ENCODE data around the gene SERPINA5. TPM values are rescaled to one million over a fixed set of nuclear protein-coding genes. Genes with fewer than 3 reads are reported as not detected.

The SERPINA5 gene
- total and polyA plus RNA-seq, 2 of the 13 experiments (the other 11 are each of a cell fraction or from before 2014, with no cell fraction given) = 449 to 498 TPM

- TF ChIP-seq ZNF496 (CRISPR knock-in tag; IDR thresholded peaks at IDR 0.05; ENCODE audit: insufficient replicate concordance) (no peak), MAZ (IDR thresholded peaks at IDR 0.05; ENCODE audit: borderline replicate concordance, low read depth, low read length) (no peak), MAZ (CRISPR knock-in tag; IDR thresholded peaks at IDR 0.05; ENCODE audit: low read depth) (no peak), PRDM15 (CRISPR knock-in tag; IDR thresholded peaks at IDR 0.05) (no peak), ZNF530 (CRISPR knock-in tag; IDR thresholded peaks at IDR 0.05; ENCODE audit: low read depth) (no peak), KLF16 (CRISPR knock-in tag; IDR thresholded peaks at IDR 0.05) (no peak), CEBPB (IDR thresholded peaks at IDR 0.05; ENCODE audit: borderline replicate concordance, low read depth, low read length) (peak; percentile 24; the same call in 1 of the 2 replicates), NCOR1 (IDR thresholded peaks at IDR 0.05; ENCODE audit: borderline replicate concordance, low read length) (peak; percentile 89; the same call in 1 of the 2 replicates), ZNF318 (CRISPR knock-in tag; IDR thresholded peaks at IDR 0.05) (no peak), ZNF296 (CRISPR knock-in tag; conservative IDR thresholded peaks at IDR 0.05) (no peak), ZNF550 (CRISPR knock-in tag; IDR thresholded peaks at IDR 0.05; ENCODE audit: borderline replicate concordance) (no peak), STAT5B (CRISPR knock-in tag; IDR thresholded peaks at IDR 0.05) (no peak), ZNF777 (CRISPR knock-in tag; IDR thresholded peaks at IDR 0.05) (no peak), SCMH1 (CRISPR knock-in tag; IDR thresholded peaks at IDR 0.05; ENCODE audit: borderline replicate concordance) (no peak), ZNF280B (CRISPR knock-in tag; IDR thresholded peaks at IDR 0.05; ENCODE audit: borderline replicate concordance) (no peak), RARG (CRISPR knock-in tag; IDR thresholded peaks at IDR 0.05; ENCODE audit: low read depth) (no peak)
Observed at GRCh38 chr14:94572637-94573303, 8.5 kb upstream of the SERPINA5 start (continued).
